ENCODE measurements around the gene KCNK15. TPM values are rescaled to one million over a fixed set of nuclear protein-coding genes. Genes with fewer than 3 reads are reported as not detected.

KCNK15 gene
- total and polyA plus RNA-seq, 4 experiments from 2014 or later = not detected

DNA sequence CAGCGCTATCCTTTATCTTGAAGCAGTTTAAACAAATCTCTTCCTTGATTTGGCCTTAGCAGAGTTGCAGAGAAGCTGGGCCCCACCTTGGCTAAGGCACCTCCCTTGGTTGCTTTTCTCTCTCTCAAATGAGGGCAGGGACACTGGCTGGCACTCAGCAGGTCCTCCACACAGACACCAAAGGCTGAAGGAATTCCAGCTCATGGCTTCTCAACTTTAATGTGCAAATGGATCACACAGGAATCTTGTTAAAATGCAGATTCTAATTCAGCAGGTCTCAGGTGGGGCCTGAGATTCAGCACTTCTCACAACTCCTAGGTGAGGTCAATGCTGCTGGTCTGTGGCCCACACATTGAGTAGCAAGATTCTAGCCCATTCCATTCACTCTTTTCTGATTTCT is 39.0 kb downstream of the KCNK15 start:
- Histone ChIP-seq H3K27ac (ENCODE audit: low read depth, low read length) (no peak overlapping the region), H3K27me3 (ENCODE audit: insufficient read depth, low read length) (no peaks in the 10 kb centered on the region), H3K9me3 (ENCODE audit: control insufficient read depth in 1 of 2, low read length in 2 of 2) (no peaks in the 10 kb centered on the region), H3K4me3 (ENCODE audit: low read length in 2 of 2) (no peak overlapping the region), H3K36me3 (ENCODE audit: insufficient read depth, low read length) (no peaks in the 10 kb centered on the region), H3K4me1 (ENCODE audit: insufficient read depth, low read length) (no peaks in the 10 kb centered on the region)
- H3K9me3 Mint-ChIP-seq = peaks cover 0 to under 1% (median 0%) of the 10 kb centered on the region in 8 donors
- no peak for DNase-seq
- H3K27me3 Mint-ChIP-seq = peaks cover 17 to 38% of the 10 kb centered on the region in 2 donors
- ChIA-PET CTCF (ENCODE audit: partially characterized antibody) (interaction anchor here (1.5 kb wide), 1 partner anchor 82 kb away, joined by 4 read pairs; no protein-coding TSS in a partner anchor), POLR2A (ENCODE audit: partially characterized antibody) (no interaction called here)
- H3K36me3 Mint-ChIP-seq = no peaks in the 10 kb centered on the region
- H3K4me1 Mint-ChIP-seq = no peaks in the 10 kb centered on the region
- no peak overlapping the region for H3K27ac Mint-ChIP-seq
- no peak overlapping the region for H3K4me3 Mint-ChIP-seq
- intact Hi-C loops (cut with micrococcal nuclease) = no loop called here

DNA sequence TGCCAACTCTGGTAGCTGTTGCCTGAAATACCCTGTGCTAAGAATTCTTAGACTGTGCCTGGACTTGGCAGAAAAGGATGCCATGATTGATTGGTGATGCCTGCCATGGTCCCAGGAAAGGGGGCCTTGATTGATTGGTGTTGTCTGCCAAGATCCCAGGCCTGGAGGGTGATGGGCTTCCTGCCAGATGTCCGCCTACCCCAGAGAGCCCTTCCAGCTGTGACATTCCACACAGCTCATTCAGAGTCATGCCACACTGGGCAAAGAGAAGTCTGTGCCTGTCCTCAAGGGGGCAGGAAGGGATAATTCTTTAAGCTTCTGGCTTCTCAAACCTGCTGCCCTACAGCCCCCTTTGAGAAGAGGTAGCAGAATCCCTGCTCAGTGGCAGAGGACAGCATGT is 40.1 kb downstream of the KCNK15 start:
- no peaks in the 10 kb centered on the region for H3K36me3 ChIP-seq (ENCODE audit: insufficient read depth, low read length)
- intact Hi-C loops (cut with micrococcal nuclease) = no loop called here
- H3K4me1 ChIP-seq (ENCODE audit: insufficient read depth, low read length) = no peaks in the 10 kb centered on the region
- H3K27me3 Mint-ChIP-seq = peaks cover 19 to 32% of the 10 kb centered on the region in 2 donors
- POLR2A ChIA-PET (ENCODE audit: partially characterized antibody) = no interaction called here
- no peaks in the 10 kb centered on the region for H3K36me3 Mint-ChIP-seq
- H3K27ac Mint-ChIP-seq = no peak overlapping the region
- no peak overlapping the region for H3K4me3 ChIP-seq (ENCODE audit: low read length in 2 of 2)
- H3K27me3 ChIP-seq (ENCODE audit: insufficient read depth, low read length) = no peaks in the 10 kb centered on the region
- no peaks in the 10 kb centered on the region for H3K4me1 Mint-ChIP-seq
- no peak overlapping the region for H3K4me3 Mint-ChIP-seq
- H3K27ac ChIP-seq (ENCODE audit: low read depth, low read length) = no peak overlapping the region
- no peak for DNase-seq
- no peaks in the 10 kb centered on the region for H3K9me3 ChIP-seq (ENCODE audit: control insufficient read depth in 1 of 2, low read length in 2 of 2)
- no peaks in the 10 kb centered on the region for H3K9me3 Mint-ChIP-seq
- CTCF ChIA-PET (ENCODE audit: partially characterized antibody) = interaction anchor here (1.5 kb wide), 1 partner anchor 81 kb away, joined by 4 read pairs; no protein-coding TSS in a partner anchor

DNA sequence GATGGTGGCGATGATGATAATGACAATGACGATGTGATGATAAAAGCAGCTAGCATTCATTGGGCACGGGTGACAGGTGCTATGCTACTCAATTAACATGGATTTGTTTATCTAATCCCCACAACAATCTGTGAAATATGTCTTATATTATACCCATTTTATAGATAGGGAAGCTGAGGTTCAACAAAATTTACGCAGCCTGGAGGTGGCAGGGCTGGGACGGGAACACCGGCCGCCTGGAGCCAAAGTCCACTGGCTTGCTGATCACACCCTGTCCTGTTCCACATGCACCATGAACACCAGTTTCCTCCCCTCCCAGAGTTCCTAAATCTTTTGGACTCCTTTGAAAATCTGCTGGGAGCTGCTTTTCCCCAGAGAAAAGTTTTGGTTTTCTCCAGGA is 41.6 kb downstream of the KCNK15 start:
- CTCF ChIA-PET (ENCODE audit: partially characterized antibody) = no interaction called here
- H3K4me3 ChIP-seq (ENCODE audit: low read length in 2 of 2) = no peak overlapping the region
- no peak for DNase-seq
- POLR2A ChIA-PET (ENCODE audit: partially characterized antibody) = no interaction called here
- Mint-ChIP-seq H3K4me3 (no peak overlapping the region), H3K36me3 (no peaks in the 10 kb centered on the region), H3K27ac (no peak overlapping the region), H3K4me1 (no peaks in the 10 kb centered on the region), H3K9me3 (no peaks in the 10 kb centered on the region), H3K27me3 (peaks cover 15 to 29% of the 10 kb centered on the region in 2 donors)
- no peaks in the 10 kb centered on the region for H3K4me1 ChIP-seq (ENCODE audit: insufficient read depth, low read length)
- no peak overlapping the region for H3K27ac ChIP-seq (ENCODE audit: low read depth, low read length)
- intact Hi-C loops (cut with micrococcal nuclease) = no loop called here
- no peaks in the 10 kb centered on the region for H3K36me3 ChIP-seq (ENCODE audit: insufficient read depth, low read length)
- H3K27me3 ChIP-seq (ENCODE audit: insufficient read depth, low read length) = no peaks in the 10 kb centered on the region
- no peaks in the 10 kb centered on the region for H3K9me3 ChIP-seq (ENCODE audit: control insufficient read depth in 1 of 2, low read length in 2 of 2)

DNA sequence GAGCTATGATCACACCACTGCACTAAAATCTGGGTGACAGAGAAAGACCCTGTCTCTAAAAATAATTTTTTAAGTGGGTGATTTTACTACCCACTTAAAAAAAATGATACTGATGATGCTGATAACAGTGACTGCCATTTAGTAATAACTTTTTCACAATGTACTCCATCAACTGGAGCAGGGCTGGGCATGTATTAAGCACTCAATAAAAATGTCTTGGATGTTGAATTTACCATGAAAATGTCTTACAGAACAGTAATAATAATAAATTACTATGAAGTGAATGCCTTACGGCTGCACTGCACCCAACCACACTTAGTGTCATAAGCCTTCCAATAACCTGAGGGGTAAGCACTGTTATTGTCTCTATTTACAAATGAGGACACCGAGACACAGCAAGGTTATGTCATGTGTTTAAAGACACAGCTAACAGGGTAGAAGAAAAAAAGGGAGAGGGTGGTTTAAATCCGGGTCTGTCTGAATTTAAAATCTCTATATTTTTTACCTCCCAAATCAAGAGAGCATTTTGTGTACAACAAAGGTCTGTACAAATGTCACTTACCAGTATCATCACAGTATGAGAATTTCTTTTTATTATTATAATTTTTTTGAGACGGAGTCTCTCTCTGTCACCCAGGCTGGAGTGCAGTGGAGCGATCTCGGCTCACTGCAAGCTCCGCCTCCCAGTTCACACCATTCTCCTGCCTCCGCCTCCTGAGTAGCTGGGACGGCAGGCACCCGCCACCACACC is 43.2 kb downstream of the KCNK15 start:
- Histone ChIP-seq H3K36me3 (ENCODE audit: insufficient read depth, low read length) (no peaks in the 10 kb centered on the region), H3K4me3 (ENCODE audit: low read length in 2 of 2) (no peak overlapping the region), H3K27ac (ENCODE audit: low read depth, low read length) (no peak overlapping the region), H3K27me3 (ENCODE audit: insufficient read depth, low read length) (no peaks in the 10 kb centered on the region), H3K4me1 (ENCODE audit: insufficient read depth, low read length) (no peaks in the 10 kb centered on the region), H3K9me3 (ENCODE audit: control insufficient read depth in 1 of 2, low read length in 2 of 2) (no peaks in the 10 kb centered on the region)
- ChIA-PET CTCF (ENCODE audit: partially characterized antibody) (no interaction called here), POLR2A (ENCODE audit: partially characterized antibody) (no interaction called here)
- H3K4me3 Mint-ChIP-seq = no peak overlapping the region
- H3K9me3 Mint-ChIP-seq = no peaks in the 10 kb centered on the region
- H3K27me3 Mint-ChIP-seq = peaks cover 15 to 25% of the 10 kb centered on the region in 2 donors
- no peaks in the 10 kb centered on the region for H3K4me1 Mint-ChIP-seq
- intact Hi-C loops (cut with micrococcal nuclease) = no loop called here
- no peak overlapping the region for H3K27ac Mint-ChIP-seq
- no peaks in the 10 kb centered on the region for H3K36me3 Mint-ChIP-seq
- DNase-seq = no peak

DNA sequence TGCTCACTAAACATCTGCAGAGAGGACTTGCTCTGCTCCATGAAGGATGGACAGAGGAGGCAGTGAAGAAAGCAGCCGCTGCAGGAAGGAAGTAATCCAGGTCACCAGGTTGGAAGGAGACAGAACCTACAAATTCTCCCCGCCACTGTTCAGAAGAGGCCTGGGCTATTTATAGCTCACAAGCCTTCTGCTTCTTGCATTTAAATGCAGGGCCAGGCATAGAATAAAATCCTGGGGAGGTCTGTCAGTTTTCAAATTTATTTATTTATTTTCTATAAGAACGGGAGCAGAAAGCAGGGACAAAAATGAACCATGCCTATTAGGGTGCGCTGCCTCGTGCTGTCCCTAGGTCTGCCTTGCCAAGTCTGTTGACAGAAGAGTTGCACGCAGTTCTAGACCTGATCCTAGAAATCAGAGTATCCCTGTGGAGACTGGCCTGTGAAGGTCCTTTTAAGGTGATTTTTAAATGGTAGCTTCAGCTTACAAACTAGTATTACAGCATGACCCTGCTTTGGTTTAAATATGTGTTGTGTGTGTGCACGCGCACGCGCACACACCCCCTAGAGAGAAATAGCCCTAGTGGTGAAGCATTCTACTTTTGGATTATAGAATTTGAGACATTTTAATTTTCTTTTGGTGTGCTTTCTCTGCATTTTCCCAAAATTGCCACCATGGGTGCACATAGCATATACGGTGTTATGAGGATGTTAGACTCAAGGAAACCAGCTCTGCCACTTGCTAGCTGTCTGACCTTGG is 45.2 kb downstream of the KCNK15 start:
- intact Hi-C loops (cut with micrococcal nuclease) = no loop called here
- Histone ChIP-seq H3K27me3 (ENCODE audit: insufficient read depth, low read length) (no peaks in the 10 kb centered on the region), H3K36me3 (ENCODE audit: insufficient read depth, low read length) (no peaks in the 10 kb centered on the region), H3K27ac (ENCODE audit: low read depth, low read length) (no peak overlapping the region), H3K4me1 (ENCODE audit: insufficient read depth, low read length) (no peaks in the 10 kb centered on the region), H3K4me3 (ENCODE audit: low read length in 2 of 2) (no peak overlapping the region), H3K9me3 (ENCODE audit: control insufficient read depth in 1 of 2, low read length in 2 of 2) (no peaks in the 10 kb centered on the region)
- H3K27me3 Mint-ChIP-seq = peaks cover 15 to 20% of the 10 kb centered on the region in 2 donors
- POLR2A ChIA-PET (ENCODE audit: partially characterized antibody) = no interaction called here
- H3K36me3 Mint-ChIP-seq = no peaks in the 10 kb centered on the region
- H3K27ac Mint-ChIP-seq = no peak overlapping the region
- no peaks in the 10 kb centered on the region for H3K9me3 Mint-ChIP-seq
- no peak overlapping the region for H3K4me3 Mint-ChIP-seq
- H3K4me1 Mint-ChIP-seq = no peaks in the 10 kb centered on the region
- CTCF ChIA-PET (ENCODE audit: partially characterized antibody) = no interaction called here
- DNase-seq = no peak

DNA sequence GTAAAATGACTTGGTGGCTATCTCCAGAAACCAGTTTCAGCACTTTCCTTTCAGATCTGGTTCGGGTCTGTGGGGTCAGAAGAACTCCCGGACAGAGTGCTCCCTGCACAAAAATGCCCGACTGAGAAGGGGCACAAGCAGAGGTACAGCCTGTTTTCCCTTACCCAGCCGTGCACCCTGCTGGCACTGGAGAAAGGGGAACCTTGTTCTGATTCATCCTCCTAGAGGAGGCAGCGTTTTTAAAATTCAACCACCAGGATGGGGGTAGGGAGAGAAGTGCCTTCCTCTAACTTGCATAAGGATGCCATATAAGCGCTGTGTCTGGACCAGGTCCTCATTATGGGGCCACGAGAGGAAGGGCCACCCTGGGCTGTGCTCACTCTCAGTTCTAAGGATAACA is 47.1 kb downstream of the KCNK15 start:
- H3K4me1 ChIP-seq (ENCODE audit: insufficient read depth, low read length) = no peaks in the 10 kb centered on the region
- intact Hi-C loops (cut with micrococcal nuclease) = no loop called here
- no peaks in the 10 kb centered on the region for H3K36me3 ChIP-seq (ENCODE audit: insufficient read depth, low read length)
- CTCF ChIA-PET (ENCODE audit: partially characterized antibody) = no interaction called here
- H3K27me3 ChIP-seq (ENCODE audit: insufficient read depth, low read length) = no peaks in the 10 kb centered on the region
- no peaks in the 10 kb centered on the region for H3K4me1 Mint-ChIP-seq
- H3K27me3 Mint-ChIP-seq = peaks cover 6 to 12% of the 10 kb centered on the region in 2 donors
- no peak overlapping the region for H3K4me3 Mint-ChIP-seq
- H3K36me3 Mint-ChIP-seq = no peaks in the 10 kb centered on the region
- no peak overlapping the region for H3K27ac ChIP-seq (ENCODE audit: low read depth, low read length)
- POLR2A ChIA-PET (ENCODE audit: partially characterized antibody) = no interaction called here
- no peak overlapping the region for H3K4me3 ChIP-seq (ENCODE audit: low read length in 2 of 2)
- H3K9me3 Mint-ChIP-seq = no peaks in the 10 kb centered on the region
- no peaks in the 10 kb centered on the region for H3K9me3 ChIP-seq (ENCODE audit: control insufficient read depth in 1 of 2, low read length in 2 of 2)
- no peak for DNase-seq
- no peak overlapping the region for H3K27ac Mint-ChIP-seq

DNA sequence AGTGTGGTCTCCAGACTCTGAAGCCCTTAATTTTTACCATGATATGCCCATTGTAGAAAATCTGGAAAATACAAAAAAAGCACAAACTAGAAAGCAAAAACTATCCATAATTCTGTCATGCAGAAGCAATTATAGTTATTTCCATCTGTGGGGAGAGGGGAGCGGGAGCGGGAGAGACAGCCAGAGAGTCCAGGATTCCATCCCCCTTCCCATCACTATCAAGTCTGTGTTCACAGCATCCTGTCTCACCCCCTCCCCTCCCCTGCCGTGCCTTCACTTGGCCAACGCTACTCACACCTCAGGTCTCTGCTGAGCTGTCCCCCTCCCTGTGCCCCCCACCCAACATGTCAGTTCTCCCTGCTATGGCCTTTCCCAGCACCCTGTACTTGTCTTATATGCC is 50.2 kb downstream of the KCNK15 start:
- Mint-ChIP-seq H3K4me1 (no peaks in the 10 kb centered on the region), H3K9me3 (no peaks in the 10 kb centered on the region), H3K36me3 (no peaks in the 10 kb centered on the region), H3K27ac (no peak overlapping the region), H3K4me3 (no peak overlapping the region), H3K27me3 (peaks cover 0 to 5% of the 10 kb centered on the region in 2 donors)
- no peaks in the 10 kb centered on the region for H3K9me3 ChIP-seq (ENCODE audit: control insufficient read depth in 1 of 2, low read length in 2 of 2)
- H3K4me3 ChIP-seq (ENCODE audit: low read length in 2 of 2) = no peak overlapping the region
- H3K27ac ChIP-seq (ENCODE audit: low read depth, low read length) = no peak overlapping the region
- POLR2A ChIA-PET (ENCODE audit: partially characterized antibody) = no interaction called here
- CTCF ChIA-PET (ENCODE audit: partially characterized antibody) = no interaction called here
- no peak for DNase-seq
- H3K36me3 ChIP-seq (ENCODE audit: insufficient read depth, low read length) = no peaks in the 10 kb centered on the region
- no peaks in the 10 kb centered on the region for H3K4me1 ChIP-seq (ENCODE audit: insufficient read depth, low read length)
- intact Hi-C loops (cut with micrococcal nuclease) = no loop called here
- H3K27me3 ChIP-seq (ENCODE audit: insufficient read depth, low read length) = no peaks in the 10 kb centered on the region
